Sigmoid colon (tissue), 4 donors: ENCODE data around the gene ICE2.
A peak's percentile ranks its signal among the peaks of the same experiment; 100 is the strongest.

Experiments used
- CTCF ChIP-seq, 4 experiments: fragments of 450-650 bp in 3 of 4; fragments of 200-600 bp in 1 of 4; IDR thresholded peaks; one replicate each; pipeline ENCODE4 v1.5.1; 2016 to 2019; ENCODE audit warnings: antibody characterized with exemption in 4 of 4, mild to moderate bottlenecking in 3 of 4, moderate library complexity in 2 of 4
- POLR2A ChIP-seq, 2 donors: fragments of 450-650 bp; IDR thresholded peaks; one replicate each; pipeline ENCODE4 v1.6.1; 2016; ENCODE audit warnings: antibody characterized with exemption in 2 of 2, mild to moderate bottlenecking in 2 of 2, moderate library complexity in 2 of 2
- POLR2AphosphoS5 ChIP-seq, 4 donors: sonication (generic); formaldehyde crosslinking; IDR thresholded peaks; one replicate each; pipeline ENCODE4 v1.6.1; 2017; ENCODE audit warnings: antibody characterized with exemption in 4 of 4

GRCh38 chr15:60426870-60427508, 52.0 kb downstream of the ICE2 start:
- TF ChIP-seq POLR2AphosphoS5 (IDR thresholded peaks at IDR 0.05) (peak in 1 of 4 donors; percentile 23), CTCF (IDR thresholded peaks at IDR 0.05) (no peak), POLR2A (IDR thresholded peaks at IDR 0.05) (no peak)
